ENCODE data around the gene REC114.
"Not testable (repeated sequence)": the region's sequence is repeated elsewhere in the genome, so short reads cannot be mapped to it uniquely, and the experiment has no call there.

The REC114 gene

GRCh38 chr15:73442968-73443367, at the start of gene REC114:
TSS of gene REC114 (plus strand) at chr15:73443164. CDS start at chr15:73443186, 22 bp downstream.
- DNase-seq: no peak

- DNase-seq: no peak
Measured at GRCh38 chr15:73393336-73393735, 49.6 kb upstream of the REC114 start.

- DNase-seq: no peak
Measured at GRCh38 chr15:73394782-73395181, 48.2 kb upstream of the REC114 start.

GRCh38 chr15:73395671-73396070, 47.3 kb upstream of the REC114 start:
- no peak for DNase-seq

- no peak for DNase-seq
Measured at GRCh38 chr15:73397461-73397860, 45.5 kb upstream of the REC114 start.

GRCh38 chr15:73398861-73399260, 44.1 kb upstream of the REC114 start:
- no peak for DNase-seq

GRCh38 chr15:73400222-73400621, 42.7 kb upstream of the REC114 start:
- not testable (repeated sequence) for DNase-seq

GRCh38 chr15:73403171-73403570, 39.8 kb upstream of the REC114 start:
- no peak for DNase-seq

- no peak for DNase-seq
Measured at GRCh38 chr15:73414876-73415275, 28.1 kb upstream of the REC114 start.

- DNase-seq: no peak
Measured at GRCh38 chr15:73424506-73424905, 18.5 kb upstream of the REC114 start.

GRCh38 chr15:73425510-73425909, 17.5 kb upstream of the REC114 start:
- DNase-seq: no peak

GRCh38 chr15:73426323-73426994, 16.5 kb upstream of the REC114 start:
- DNase-seq: no peak

- not testable (repeated sequence) for DNase-seq
Measured at GRCh38 chr15:73431329-73431728, 11.6 kb upstream of the REC114 start.

- DNase-seq: no peak
Measured at GRCh38 chr15:73433873-73434272, 9.1 kb upstream of the REC114 start.

- no peak for DNase-seq
Measured at GRCh38 chr15:73436613-73437012, 6.4 kb upstream of the REC114 start.

GRCh38 chr15:73437543-73438109, 5.3 kb upstream of the REC114 start:
- DNase-seq: no peak

- no peak for DNase-seq
Measured at GRCh38 chr15:73438651-73439050, 4.3 kb upstream of the REC114 start.

- DNase-seq: no peak
Measured at GRCh38 chr15:73440571-73440970, 2.4 kb upstream of the REC114 start.

- DNase-seq: no peak
Measured at GRCh38 chr15:73442421-73442820, 543 bp upstream of the REC114 start.

GRCh38 chr15:73447471-73447870, 4.5 kb downstream of the REC114 start:
- DNase-seq: not testable (repeated sequence)

- DNase-seq: not testable (repeated sequence)
Measured at GRCh38 chr15:73448158-73448758, 5.3 kb downstream of the REC114 start.

GRCh38 chr15:73449980-73450379, 7.0 kb downstream of the REC114 start:
- DNase-seq: not testable (repeated sequence)

GRCh38 chr15:73454096-73454495, 11.1 kb downstream of the REC114 start:
- DNase-seq: no peak

GRCh38 chr15:73455876-73456275, 12.9 kb downstream of the REC114 start:
- DNase-seq: no peak
